K562 (cell line): ENCODE results near the gene VAMP4. TPM values are rescaled to one million over a fixed set of nuclear protein-coding genes. Genes with fewer than 3 reads are reported as not detected.

Experiments
- ATAC-seq: fragments of 200-7000 bp; cut with Tn5 transposase; 3 replicates; pipeline ENCODE4 v1.9.1; 2020; ENCODE audit warnings: moderate library complexity
- BruUV-seq: library from RNA; stranded (reverse); fragments of 400-500 nt; replicated peaks from 2 replicates; lab custom pipeline; 2021; lab: Mats Ljungman, UMichigan
- CTCF ChIA-PET: fragments of 300-600 bp; formaldehyde crosslinking; extraction: SDS; loops from one replicate; lab custom pipeline; 2021; ENCODE audit warnings: low intra/inter-chr PET ratio; lab: Yijun Ruan, JAX
- POLR2A ChIA-PET: fragments of 300-600, 350-650 bp; sonication (Branson Sonifier 250); formaldehyde crosslinking; extraction: SDS; loops from one replicate; lab custom pipeline; 2021; ENCODE audit warnings: antibody characterized with exemption, inconsistent platforms; lab: Yijun Ruan, JAX
- DNase-seq, 4 experiments: peaks; one replicate each; pipeline versions ENCODE4 v3.0.0 to v3.0.0-alpha.2; 2011 to 2018; ENCODE audit warnings: low spot score in 3 of 4, mixed read lengths in 3 of 4; ENCODE audit errors: extremely low read depth in 1 of 4
- FAIRE-seq: peaks from 2 replicates; lab custom pipeline; 2011; peaks lifted over from hg19 to GRCh38; lab: Jason Lieb, UNC
- H2AFZ ChIP-seq: 2 replicates; pipeline ENCODE4 v1.6.0; 2011; ENCODE audit warnings: low read depth, low read length, control low read depth, inconsistent platforms
- H3K27ac ChIP-seq: fragments of 200-600 bp; 3 replicates; pipeline ENCODE4 v1.8.0; 2011; ENCODE audit warnings: low read depth, mild to moderate bottlenecking, control low read depth, inconsistent platforms, low read length, moderate library complexity, mixed read lengths; ENCODE audit errors: extremely low read depth
- H3K27me3 ChIP-seq, 2 experiments: fragments of 300-600 bp in 1 of 2; 2 replicates in 1 of 2; 3 replicates in 1 of 2; pipeline versions ENCODE4 v1.6.0 to v1.8.0; 2011; ENCODE audit warnings: inconsistent platforms in 2 of 2, low read length in 2 of 2, mild to moderate bottlenecking in 1 of 2, mixed read lengths in 1 of 2, moderate library complexity in 1 of 2; ENCODE audit not compliant: control insufficient read depth in 2 of 2, insufficient read depth in 2 of 2
- H3K36me3 ChIP-seq: fragments of 300-600 bp; 3 replicates; pipeline ENCODE4 v1.8.0; 2011; ENCODE audit warnings: mild to moderate bottlenecking, low read length, inconsistent platforms; ENCODE audit not compliant: control insufficient read depth, insufficient read depth
- H3K4me1 ChIP-seq, 2 experiments: fragments of 200-600 bp in 1 of 2; replicated peaks in 1 of 2; 2 replicates in 1 of 2; 3 replicates in 1 of 2; pipeline versions ENCODE4 v1.5.1 to v1.8.0; 2011; ENCODE audit warnings: inconsistent platforms in 2 of 2, low read length in 2 of 2, mild to moderate bottlenecking in 1 of 2, mixed read lengths in 1 of 2, moderate library complexity in 1 of 2; ENCODE audit not compliant: control insufficient read depth in 2 of 2, insufficient read depth in 2 of 2
- H3K4me2 ChIP-seq: 2 replicates; pipeline ENCODE4 v1.6.1; 2011; ENCODE audit warnings: low read length, control low read depth, inconsistent platforms, mixed read lengths; ENCODE audit not compliant: insufficient read depth
- H3K4me3 ChIP-seq: fragments of 200-600 bp; sonication (generic), shearing (Covaris generic); 2 replicates; pipeline ENCODE4 v1.5.1; 2016; ENCODE audit warnings: control low read depth, inconsistent platforms
- H3K79me2 ChIP-seq: fragments of 200-600 bp; 3 replicates; pipeline ENCODE4 v1.8.0; 2011; ENCODE audit warnings: low read length, inconsistent platforms; ENCODE audit not compliant: control insufficient read depth, insufficient read depth
- H3K9ac ChIP-seq, 2 experiments: 2 replicates each; pipeline versions ENCODE4 v1.6.0 to v1.6.1; 2011; ENCODE audit warnings: low read depth in 2 of 2, low read length in 2 of 2, control low read depth in 1 of 2, inconsistent platforms in 1 of 2, mild to moderate bottlenecking in 1 of 2, mixed read lengths in 1 of 2; ENCODE audit not compliant: insufficient read depth in 1 of 2
- H3K9me1 ChIP-seq: one replicate; pipeline ENCODE4 v1.6.0; 2011; ENCODE audit warnings: inconsistent platforms, mild to moderate bottlenecking, low read length, moderate library complexity; ENCODE audit not compliant: control insufficient read depth, insufficient read depth
- H3K9me3 ChIP-seq: replicated peaks from 2 replicates; pipeline ENCODE4 v1.5.1; 2011; ENCODE audit warnings: low read depth, low read length, inconsistent platforms; ENCODE audit not compliant: control insufficient read depth, insufficient read depth
- H4K20me1 ChIP-seq: replicated peaks from 2 replicates; pipeline ENCODE4 v1.6.1; 2011; ENCODE audit warnings: low read length, inconsistent platforms, mixed read lengths; ENCODE audit not compliant: control insufficient read depth, insufficient read depth
- ATF6 ChIP-seq: sonication (generic); formaldehyde crosslinking; IDR thresholded peaks from 2 replicates; pipeline ENCODE4 v1.4.0; 2020; ENCODE audit warnings: mild to moderate bottlenecking, missing genetic modification reagents
- SFPQ ChIP-seq: fragments of 200-400 bp; formaldehyde crosslinking; IDR thresholded peaks from 2 replicates; pipeline ENCODE4 v1.6.1; 2017; ENCODE audit warnings: mild to moderate bottlenecking, low read depth, low read length, moderate library complexity
- WGBS: fragments of 100-300 bp; shearing (Covaris generic); methylation state at CpG from one replicate; pipeline ENCODE4 v1.1.6; 2016; ENCODE audit warnings: low coverage, mixed read lengths; ENCODE audit not compliant: insufficient coverage; ENCODE audit errors: missing lambda C conversion rate; 5-methylcytosine and 5-hydroxymethylcytosine counted together
- in situ Hi-C: fragments of 300-500 bp; cut with MboI; formaldehyde crosslinking; loops from 4 replicates; pipeline ENCODE4 v1.15.0; 2018; ENCODE audit warnings: inconsistent platforms, mixed read lengths
- intact Hi-C: fragments of 100-400 bp; cut with micrococcal nuclease; formaldehyde crosslinking; loops from 2 replicates; pipeline ENCODE4 v1.14.2; 2022
- polyA plus RNA-seq, 8 experiments: library from polyadenylated mRNA; depleted of rRNA in 4 of 8; stranded (reverse) in 5 of 8; unstranded in 3 of 8; fragments of >200 nt; fragmentation: Nextera tagmentation in 2 of 8; fragmentation: Illumina TruSeq in 1 of 8; extraction: Ambion mirVana in 2 of 8; extraction: Trizol in 1 of 8; gene quantifications; 2 replicates each; pipeline versions ENCODE4 v1.2.1 to v1.2.3, GENCODE V29; 2011 to 2014; ENCODE audit warnings: inconsistent platforms in 1 of 8, missing spikeins in 1 of 8
- total RNA-seq, 7 experiments: library from RNA; depleted of rRNA in 6 of 7; stranded (reverse); fragments of >200 nt in 6 of 7; fragmentation: Illumina TruSeq in 2 of 7; extraction: Trizol in 2 of 7; gene quantifications; 2 replicates each; pipeline versions ENCODE4 v1.2.1 to v1.2.3, GENCODE V29; 2011 to 2021; ENCODE audit warnings: low replicate concordance in 1 of 7

Gene VAMP4
- total and polyA plus RNA-seq, 9 of the 15 experiments (the other 6 are each of a cell fraction or from before 2014, with no cell fraction given): 3.3 to 21.4 (median 11.9) TPM

DNA sequence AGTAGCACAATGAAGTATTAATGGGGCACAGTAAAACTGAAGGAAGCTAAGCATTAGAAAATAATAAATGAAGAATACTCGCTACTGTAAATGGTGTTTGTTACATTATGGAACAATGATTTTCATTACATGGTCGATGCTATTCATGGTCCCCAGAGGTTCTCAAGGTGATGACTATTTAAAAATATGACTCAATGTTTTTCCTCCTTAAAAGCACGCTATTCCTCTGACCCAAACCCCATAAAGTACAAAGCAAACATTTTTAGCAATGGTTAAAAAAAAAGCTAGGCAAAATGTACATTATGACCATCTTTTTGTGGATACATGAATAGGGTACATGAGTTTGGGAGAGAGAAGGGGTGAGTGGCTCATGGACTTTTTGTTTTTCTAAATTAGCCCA lies 34.3 kb downstream of the VAMP4 start:
- intact Hi-C loops (no loop called here), in situ Hi-C loops (no loop called here)
- 67% methylated on average over 3 of the region's 3 CpGs for WGBS
- TF ChIP-seq SFPQ: no peak
- TF ChIP-seq ATF6 (CRISPR knock-in tag): no peak
- no peaks in the 10 kb centered on the region for H3K4me1 ChIP-seq
- H3K9me3 ChIP-seq: no peaks in the 10 kb centered on the region
- peaks cover 7% of the 10 kb centered on the region; the same call in 2 of the 3 replicates for H3K36me3 ChIP-seq
- H4K20me1 ChIP-seq: no peaks in the 10 kb centered on the region
- DNase-seq (no peak), FAIRE-seq (no peak), ATAC-seq (no peak)
- ChIA-PET CTCF (no interaction called here), POLR2A (interaction anchor here (0.5 to 0.6 kb wide), 2 partner anchors 55 to 1799 kb away, joined by 3 read pairs; no protein-coding TSS in a partner anchor)
- no peak overlapping the region for H3K4me2 ChIP-seq
- H3K4me3 ChIP-seq: no peak overlapping the region
- H3K27ac ChIP-seq: no peak overlapping the region
- no peaks in the 10 kb centered on the region for H3K27me3 ChIP-seq
- H3K9ac ChIP-seq: no peak overlapping the region
- H2AFZ ChIP-seq: no peak overlapping the region
- H3K9me1 ChIP-seq: no peaks in the 10 kb centered on the region
- H3K79me2 ChIP-seq: no peaks in the 10 kb centered on the region
- no TSS peak for BruUV-seq
